GM12891 (cell line): Measurements from ENCODE around the gene TMED10.

ENCODE experiments used
- POLR2A ChIP-seq: IDR thresholded peaks from 2 replicates; pipeline ENCODE4 v1.6.1; 2011; ENCODE audit warnings: low read depth, low read length, control low read depth
- SPI1 ChIP-seq: IDR thresholded peaks from 2 replicates; pipeline ENCODE4 v1.6.1; 2011; ENCODE audit warnings: low read depth, low read length, control low read depth
- TAF1 ChIP-seq: IDR thresholded peaks from 2 replicates; pipeline ENCODE4 v1.6.1; 2011; ENCODE audit warnings: low read depth, low read length, control low read depth

- TF ChIP-seq SPI1 (no peak), POLR2A (no peak), TAF1 (no peak)
Measured at GRCh38 chr14:75088153-75088552, 88.3 kb downstream of the TMED10 start.
